ENCODE results near the gene IFITM1.
"Not testable (repeated sequence)": the region's sequence is repeated elsewhere in the genome, so short reads cannot be mapped to it uniquely, and the experiment has no call there.

The IFITM1 gene

DNA sequence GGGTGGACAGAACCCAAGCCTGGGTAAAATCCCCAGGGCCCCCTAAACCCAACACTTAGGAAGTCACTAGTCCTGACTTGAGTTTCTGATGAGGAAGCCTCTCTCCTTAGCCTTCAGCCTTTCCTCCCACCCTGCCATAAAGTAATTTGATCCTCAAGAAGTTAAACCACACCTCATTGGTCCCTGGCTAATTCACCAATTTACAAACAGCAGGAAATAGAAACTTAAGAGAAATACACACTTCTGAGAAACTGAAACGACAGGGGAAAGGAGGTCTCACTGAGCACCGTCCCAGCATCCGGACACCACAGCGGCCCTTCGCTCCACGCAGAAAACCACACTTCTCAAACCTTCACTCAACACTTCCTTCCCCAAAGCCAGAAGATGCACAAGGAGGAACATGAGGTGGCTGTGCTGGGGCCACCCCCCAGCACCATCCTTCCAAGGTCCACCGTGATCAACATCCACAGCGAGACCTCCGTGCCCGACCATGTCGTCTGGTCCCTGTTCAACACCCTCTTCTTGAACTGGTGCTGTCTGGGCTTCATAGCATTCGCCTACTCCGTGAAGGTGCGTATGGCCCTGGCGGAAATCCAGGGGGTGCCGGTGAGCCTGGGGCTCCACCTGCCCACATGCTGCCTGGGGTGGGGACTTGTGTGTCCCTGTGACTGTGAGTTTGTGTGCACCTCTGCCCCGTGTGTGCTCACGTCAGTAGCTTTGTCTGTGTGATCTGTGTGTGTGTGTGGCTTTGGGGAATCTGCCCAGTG is at the start of gene IFITM1:
IFITM1 (plus strand) TSS at position 254 of the 767 bp plus-strand sequence; CDS start at position 385, 131 bp downstream.
- peak; percentile 29 for DNase-seq

DNA sequence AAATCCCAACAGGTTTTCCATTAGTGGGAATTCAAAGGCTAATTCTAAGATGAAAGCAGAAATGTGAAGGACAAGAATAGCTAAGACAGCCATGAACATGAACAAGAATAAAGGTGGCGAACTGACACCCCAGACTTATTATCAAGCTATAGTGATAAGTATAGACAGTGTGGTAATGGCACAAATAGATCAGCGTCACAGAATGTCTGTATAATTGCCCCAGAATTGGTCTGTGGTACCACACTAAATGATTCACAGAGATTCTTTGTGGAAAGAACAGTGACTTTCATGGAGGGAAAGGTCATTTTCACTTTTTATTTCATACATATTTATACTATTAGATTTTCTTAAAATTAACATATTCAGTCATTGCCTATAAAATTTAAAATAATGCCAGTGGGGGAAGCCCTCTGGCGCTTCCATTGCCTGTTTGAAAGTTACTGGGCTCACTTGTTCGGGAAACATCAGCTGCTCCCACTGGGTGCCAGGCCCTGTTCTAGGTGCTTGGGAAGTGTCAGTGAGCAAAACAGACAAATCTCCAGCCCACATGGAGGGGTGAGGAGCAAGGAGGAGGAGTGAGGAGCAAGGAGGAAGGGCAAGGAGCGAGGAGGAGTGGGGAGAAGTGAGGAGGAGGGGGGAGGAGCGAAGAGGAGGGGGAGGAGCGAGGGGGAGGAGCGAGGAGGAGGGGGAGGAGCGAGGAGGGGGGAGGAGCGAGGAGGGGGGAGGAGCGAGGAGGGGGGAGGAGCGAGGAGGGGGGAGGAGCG is 47.0 kb upstream of the IFITM1 start:
- DNase-seq = no peak

DNA sequence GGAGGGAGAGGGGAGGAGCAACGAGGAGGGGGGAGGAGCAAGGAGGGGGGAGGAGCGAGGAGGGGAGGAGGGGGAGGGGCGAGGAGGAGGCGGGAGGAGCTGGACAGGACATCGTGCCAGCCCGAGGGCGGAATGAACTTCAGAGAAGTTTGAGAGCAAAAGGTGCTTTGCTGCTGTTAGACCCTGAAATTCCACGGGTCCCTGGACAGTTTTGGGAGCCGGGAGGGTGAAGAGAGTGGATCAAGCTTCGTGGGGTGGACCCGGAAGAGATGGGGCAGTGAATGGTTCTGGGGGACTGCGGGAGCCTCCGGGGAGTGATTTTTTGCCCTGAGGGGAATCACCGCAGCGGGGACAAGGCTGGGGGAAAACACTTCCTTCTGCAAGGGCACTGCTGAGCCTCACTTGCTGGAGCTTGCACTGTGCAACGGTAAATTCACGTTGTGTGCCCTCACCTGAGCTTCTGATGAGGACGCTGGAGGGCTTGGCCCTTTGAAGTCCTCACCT is 46.3 kb upstream of the IFITM1 start:
- no peak for DNase-seq

DNA sequence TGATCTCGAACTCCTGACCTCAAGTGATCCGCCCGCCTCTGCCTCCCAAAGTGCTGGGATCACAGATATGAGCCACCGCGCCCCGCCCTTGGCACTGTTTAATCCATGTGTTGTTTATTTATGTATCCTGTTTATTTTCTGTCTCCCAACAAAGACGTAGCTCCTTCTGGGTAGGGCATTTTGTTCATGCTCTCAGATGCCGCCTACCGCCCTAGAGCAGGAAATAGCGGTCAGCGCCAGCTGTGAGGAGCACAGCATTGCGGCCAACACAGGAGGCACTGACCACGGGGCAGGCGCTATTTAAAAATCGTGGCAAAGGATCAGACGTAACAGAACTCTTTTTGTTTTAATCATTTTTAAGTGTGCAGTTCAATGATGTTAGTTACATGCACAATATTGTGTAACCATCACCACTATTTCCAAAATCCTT is 45.1 kb upstream of the IFITM1 start:
- DNase-seq = not testable (repeated sequence)

DNA sequence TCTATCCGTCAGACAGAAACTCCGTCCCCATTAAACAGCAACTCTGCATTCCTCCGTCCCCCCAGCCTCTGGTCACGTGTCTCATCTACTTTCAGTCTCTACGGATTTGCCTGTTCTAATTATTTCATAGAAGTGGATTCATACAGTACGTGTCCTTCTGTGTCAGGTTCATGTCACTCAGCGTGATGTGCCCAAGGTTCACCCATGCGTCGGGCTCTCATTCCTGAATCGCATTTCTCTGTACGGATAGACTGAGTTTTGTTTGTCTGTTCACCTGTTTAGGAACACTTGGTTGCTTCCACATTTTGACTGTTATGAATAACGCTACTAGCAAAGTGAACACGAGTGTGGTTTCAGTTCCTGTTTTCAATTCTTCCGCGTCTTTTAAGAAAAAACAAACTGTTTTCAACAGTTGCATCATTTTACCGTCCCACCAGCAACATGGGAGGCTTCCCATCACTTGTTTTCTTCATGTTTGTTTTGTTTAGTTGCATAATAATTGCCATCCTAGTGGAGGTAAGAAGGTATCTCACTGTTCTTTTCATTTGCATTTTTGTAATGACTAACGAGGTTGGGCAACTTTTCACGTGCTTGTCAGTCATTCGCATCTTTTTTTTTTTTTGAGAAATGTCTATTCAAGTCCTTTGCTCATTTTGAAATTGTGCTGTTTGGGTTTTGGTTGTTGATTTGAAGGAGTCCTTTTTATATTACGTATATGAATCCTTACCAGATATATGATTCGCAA is 44.5 kb upstream of the IFITM1 start:
- DNase-seq = no peak

DNA sequence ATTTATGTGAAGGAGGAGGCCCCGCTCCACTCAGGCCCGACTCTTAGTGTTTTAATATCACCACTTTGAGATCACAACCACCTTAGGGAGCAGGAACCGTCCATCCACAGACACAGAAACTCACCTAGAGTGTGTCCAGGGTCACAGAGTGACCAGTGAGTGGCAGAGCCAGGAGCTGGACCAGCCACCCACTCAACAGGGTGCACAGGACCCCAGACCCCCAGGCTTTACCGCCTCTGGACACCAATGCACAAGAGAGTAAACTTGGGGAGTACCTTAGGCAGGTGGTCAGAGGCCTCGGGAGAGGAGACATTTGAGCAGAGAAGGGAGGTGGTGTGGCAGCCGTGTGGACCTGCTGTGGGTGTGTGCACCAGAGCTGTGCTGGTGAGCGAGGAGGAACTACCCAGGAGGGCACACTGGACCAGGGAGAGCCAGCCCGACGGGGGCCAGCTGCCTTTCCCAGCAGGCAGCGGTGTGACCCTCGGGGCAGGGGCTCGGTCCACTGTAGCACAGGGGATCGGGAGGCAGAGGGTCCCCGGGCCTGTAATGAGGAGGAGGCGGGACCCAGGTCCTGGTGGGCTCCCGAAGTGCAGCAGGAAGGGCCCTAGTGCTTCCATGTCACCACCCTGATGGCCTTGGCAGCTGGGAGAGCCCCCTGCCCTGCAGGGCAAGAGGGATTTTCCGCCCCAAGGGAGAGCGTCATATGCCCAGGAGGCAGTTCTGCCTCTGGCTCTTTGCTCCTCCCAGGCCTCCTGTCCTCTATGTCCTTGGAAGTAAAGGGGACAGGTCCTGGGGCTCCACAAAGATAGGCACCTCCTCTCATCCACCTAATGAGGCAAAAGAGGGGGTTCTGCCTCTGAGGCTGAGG is 43.2 kb upstream of the IFITM1 start:
- no peak for DNase-seq

DNA sequence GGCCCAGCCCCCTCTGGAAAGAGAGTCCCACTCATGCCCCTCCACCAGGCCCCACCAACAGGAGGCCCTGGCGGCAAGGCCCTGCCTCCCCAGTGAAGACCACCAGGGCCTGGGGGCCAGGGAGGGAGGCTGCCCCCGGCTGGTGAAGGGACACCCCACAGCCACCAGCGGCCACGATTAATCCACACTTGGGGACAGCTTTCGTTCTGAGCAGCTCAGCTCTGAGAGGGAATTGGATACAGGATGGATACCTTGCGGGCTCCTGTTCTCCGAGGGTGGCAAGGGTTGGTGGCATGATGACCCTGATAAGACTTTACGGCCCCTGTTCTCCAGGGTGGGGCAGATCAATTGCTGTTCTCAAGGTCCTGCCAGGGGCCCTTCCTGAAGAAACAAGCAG is 42.5 kb upstream of the IFITM1 start:
- no peak for DNase-seq

DNA sequence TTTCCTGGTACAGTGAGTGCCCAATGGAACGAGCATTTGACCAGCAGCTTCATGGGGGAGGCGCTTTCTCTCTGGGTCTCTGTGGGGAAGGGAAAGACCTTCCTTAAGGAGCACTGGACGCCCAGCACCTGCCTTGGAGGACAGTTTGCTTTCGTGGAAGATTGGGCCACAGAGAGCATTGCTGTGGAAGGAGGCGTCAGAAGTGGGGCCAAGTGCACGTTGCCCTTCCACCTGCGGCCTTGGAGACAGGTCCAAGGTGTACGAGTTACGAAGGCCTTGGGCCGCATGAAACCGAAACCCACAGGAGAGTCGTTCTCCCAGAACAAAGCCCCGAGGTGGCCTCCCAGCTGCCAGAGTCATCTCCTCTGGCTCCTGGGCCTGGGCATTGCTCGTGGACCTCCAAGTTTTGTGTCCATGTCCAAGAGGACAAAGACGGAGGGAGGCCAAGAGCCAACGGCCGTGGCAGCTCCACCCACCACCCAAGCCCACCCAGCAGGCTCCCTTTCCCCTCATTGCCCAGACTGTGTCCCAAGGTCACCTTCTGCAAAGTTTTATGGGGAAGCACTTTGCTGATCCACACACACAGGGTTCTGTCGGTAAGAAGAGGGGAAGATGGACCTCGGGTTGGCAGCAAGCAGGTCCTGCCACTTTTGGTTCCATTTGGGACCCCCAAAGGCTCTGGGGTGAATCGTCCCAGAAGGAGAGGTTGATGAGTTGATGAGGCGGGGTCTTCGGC is 41.5 kb upstream of the IFITM1 start:
- no peak for DNase-seq

DNA sequence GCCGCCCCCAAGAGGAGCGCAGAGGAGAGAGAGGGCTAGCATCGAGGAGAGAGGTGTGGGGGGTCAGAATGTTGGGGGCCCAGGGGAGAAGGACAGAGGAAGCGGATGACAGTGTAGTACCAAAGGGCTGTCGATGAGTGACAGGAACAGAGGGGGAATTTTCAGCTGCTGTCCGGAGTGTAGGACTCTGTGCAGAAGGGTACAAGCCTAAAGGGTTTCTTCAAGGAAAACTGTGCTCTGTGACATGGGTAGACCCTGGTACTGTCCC is 41.0 kb upstream of the IFITM1 start:
- DNase-seq = no peak

DNA sequence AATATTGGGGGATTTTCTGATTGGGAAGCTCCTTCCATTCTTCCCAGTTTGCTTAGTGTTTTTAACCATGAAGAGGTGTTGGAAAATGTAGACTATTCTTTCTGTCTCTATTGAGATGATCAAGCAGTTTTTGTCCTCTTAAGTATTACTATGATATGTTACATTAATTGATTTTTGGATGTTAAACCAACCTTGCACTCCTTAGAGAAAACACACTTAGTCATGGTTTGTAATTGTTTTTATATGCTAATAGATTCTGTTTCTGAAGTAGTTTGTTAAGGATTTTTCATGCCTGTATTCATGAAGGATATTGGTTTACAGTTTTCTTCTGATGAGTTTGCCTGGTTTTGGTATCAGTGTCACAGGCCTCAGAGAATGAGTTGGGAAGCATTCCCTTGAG is 37.6 kb upstream of the IFITM1 start:
- DNase-seq = no peak

DNA sequence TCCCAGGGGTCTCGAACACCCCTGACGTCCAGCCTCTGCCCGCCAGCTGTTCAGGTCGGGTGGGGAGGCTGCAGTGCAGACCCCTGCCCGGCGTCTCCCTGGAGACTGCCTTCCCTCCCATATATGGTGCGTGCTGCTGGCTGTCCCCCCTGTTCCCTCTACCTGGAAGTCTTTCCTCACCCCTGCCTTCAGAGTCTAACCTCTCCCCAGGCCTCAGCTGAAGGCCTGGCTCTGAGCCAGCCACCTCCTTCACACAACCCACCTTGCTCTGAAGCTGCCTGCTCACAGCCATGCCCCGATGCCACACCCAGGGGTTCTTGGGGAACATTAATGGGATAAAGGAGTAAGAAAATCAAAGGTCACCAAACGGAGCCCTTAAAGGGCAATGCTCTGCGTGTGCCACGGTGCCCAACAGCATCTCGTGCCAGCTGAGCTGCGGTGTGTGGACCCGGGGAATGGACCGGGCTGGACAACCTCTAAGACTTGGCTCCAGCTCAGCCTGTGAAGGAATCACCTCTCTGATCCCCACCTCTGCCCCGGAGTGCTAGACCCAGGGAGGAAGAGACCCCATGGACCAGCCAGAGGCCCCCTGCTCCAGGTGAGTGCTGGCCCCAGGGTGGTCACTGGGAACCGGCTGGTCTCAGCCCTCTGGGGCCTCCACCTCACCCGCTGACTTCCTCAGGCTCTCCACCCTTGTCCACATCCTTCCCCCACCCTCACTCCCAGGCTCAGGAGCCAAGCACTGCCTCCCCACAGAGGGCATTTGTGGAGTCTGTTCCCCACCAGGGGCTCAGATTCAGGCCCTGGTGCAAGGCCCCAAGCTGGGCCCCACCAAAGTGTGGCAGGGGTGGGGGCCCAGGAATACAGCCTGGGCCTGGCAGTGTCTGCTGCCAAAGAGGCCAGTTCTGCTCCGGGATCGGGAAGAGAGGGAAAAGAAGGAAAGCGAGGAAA is 35.6 kb upstream of the IFITM1 start, which contains the start of gene NLRP6:
NLRP6 (plus strand) TSS at position 407 of the 951 bp plus-strand sequence; CDS start at position 570, 163 bp downstream.
- DNase-seq = no peak

DNA sequence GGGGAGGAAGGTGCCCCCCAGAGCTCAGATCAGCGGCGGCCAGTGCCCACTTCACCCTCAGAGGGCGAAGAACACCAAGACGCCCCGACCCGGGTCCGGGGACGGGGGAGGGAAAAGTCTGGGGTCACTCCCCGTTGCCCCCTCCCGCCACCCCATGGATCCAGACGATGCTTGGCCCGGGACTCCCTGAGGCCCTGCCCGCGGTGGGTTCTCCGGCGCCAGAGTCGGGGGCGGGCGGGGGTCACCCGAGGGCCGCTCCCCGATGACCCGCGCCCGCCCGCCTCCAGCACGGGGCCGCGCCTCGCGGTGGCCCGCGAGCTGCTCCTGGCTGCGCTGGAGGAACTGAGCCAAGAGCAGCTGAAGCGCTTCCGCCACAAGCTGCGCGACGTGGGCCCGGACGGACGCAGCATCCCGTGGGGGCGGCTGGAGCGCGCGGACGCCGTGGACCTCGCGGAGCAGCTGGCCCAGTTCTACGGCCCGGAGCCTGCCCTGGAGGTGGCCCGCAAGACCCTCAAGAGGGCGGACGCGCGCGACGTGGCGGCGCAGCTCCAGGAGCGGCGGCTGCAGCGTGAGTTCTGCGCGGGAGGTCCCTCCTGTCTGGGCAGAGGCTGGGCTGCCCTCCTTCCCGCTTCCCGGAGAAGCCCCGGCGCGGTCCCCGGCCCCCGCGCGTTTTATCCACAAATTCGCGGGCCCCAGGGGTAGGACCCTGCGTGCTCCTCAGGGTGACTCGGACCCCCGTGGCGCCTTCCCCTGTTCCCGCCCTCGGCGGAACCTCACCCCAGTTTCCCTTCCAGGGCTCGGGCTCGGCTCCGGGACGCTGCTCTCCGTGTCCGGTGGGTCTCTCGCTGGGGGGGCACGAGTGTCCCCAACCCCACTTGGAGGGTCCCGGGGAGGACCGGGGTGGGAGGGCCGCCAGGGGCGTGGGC is 34.5 kb upstream of the IFITM1 start:
- DNase-seq = no peak

DNA sequence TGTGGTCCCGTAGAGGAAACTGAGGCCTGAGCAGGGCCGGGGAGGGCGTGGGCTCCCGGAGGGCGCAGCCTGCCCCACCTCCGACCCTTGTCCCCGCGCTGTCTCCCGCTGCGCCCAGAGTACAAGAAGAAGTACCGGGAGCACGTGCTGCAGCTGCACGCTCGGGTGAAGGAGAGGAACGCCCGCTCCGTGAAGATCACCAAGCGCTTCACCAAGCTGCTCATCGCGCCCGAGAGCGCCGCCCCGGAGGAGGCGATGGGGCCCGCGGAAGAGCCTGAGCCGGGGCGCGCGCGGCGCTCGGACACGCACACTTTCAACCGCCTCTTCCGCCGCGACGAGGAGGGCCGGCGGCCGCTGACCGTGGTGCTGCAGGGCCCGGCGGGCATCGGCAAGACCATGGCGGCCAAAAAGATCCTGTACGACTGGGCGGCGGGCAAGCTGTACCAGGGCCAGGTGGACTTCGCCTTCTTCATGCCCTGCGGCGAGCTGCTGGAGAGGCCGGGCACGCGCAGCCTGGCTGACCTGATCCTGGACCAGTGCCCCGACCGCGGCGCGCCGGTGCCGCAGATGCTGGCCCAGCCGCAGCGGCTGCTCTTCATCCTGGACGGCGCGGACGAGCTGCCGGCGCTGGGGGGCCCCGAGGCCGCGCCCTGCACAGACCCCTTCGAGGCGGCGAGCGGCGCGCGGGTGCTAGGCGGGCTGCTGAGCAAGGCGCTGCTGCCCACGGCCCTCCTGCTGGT is 33.7 kb upstream of the IFITM1 start:
- DNase-seq = peak; percentile 26

DNA sequence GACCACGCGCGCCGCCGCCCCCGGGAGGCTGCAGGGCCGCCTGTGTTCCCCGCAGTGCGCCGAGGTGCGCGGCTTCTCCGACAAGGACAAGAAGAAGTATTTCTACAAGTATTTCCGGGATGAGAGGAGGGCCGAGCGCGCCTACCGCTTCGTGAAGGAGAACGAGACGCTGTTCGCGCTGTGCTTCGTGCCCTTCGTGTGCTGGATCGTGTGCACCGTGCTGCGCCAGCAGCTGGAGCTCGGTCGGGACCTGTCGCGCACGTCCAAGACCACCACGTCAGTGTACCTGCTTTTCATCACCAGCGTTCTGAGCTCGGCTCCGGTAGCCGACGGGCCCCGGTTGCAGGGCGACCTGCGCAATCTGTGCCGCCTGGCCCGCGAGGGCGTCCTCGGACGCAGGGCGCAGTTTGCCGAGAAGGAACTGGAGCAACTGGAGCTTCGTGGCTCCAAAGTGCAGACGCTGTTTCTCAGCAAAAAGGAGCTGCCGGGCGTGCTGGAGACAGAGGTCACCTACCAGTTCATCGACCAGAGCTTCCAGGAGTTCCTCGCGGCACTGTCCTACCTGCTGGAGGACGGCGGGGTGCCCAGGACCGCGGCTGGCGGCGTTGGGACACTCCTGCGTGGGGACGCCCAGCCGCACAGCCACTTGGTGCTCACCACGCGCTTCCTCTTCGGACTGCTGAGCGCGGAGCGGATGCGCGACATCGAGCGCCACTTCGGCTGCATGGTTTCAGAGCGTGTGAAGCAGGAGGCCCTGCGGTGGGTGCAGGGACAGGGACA is 32.9 kb upstream of the IFITM1 start:
- DNase-seq = no peak

DNA sequence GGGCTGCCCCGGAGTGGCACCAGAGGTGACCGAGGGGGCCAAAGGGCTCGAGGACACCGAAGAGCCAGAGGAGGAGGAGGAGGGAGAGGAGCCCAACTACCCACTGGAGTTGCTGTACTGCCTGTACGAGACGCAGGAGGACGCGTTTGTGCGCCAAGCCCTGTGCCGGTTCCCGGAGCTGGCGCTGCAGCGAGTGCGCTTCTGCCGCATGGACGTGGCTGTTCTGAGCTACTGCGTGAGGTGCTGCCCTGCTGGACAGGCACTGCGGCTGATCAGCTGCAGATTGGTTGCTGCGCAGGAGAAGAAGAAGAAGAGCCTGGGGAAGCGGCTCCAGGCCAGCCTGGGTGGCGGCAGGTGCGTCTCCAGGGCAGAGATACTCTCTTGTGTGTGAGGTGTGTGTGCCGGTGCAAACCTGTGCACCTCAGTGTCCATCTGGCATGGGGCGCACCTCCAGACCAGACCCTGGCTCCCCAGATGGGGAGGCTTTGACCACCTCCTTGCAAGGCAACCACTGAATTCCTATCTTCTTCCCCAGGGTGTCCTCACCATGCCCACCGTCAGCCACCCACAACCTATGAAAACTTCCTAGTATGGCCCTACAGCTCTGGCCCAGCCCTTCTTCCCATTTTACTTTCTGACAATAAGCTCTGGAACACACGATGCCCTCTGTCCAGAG is 32.2 kb upstream of the IFITM1 start:
- no peak for DNase-seq

DNA sequence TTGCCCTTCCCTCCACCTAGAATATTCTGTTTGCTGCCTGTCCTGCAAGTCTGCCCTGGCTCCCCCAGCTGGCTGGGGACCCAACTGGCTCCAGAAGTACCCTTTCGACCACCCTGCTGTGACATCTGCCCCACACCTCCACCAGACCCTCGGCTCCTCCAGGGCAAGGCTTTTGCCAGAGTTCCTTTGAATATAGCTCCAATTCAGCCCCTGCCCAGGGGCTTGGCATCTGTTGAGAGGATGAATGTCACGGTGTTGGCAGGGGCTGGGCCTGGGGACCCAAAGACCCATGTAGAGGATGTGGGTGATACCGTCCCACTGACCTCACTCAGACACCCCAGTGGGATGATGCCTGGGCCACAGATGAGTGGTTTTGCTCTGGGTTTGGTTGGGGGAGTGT is 31.7 kb upstream of the IFITM1 start:
- DNase-seq = no peak
